Dendritic cell treated with granulocyte-macrophage colony-stimulating factor and Interleukin-4, amounts not matched to agents 40 ng/mL and 50 ng/mL, for 4 days (primary cell): ENCODE results near the gene P2RY2.
A peak's percentile ranks its signal among the peaks of the same experiment; 100 is the strongest.

ENCODE experiments used
- H3K27ac Mint-ChIP-seq: one replicate; pipeline ENCODE4 v1.8.0; 2022; ENCODE audit warnings: mild to moderate bottlenecking, mixed read lengths
- H3K27me3 Mint-ChIP-seq: one replicate; pipeline ENCODE4 v1.8.0; 2022; ENCODE audit warnings: mild to moderate bottlenecking, mixed read lengths
- H3K36me3 Mint-ChIP-seq: one replicate; pipeline ENCODE4 v1.8.0; 2022; ENCODE audit warnings: low read depth, mixed read lengths
- H3K4me1 Mint-ChIP-seq: one replicate; pipeline ENCODE4 v1.8.0; 2022; ENCODE audit warnings: low read depth, mixed read lengths
- H3K4me3 Mint-ChIP-seq: one replicate; pipeline ENCODE4 v1.8.0; 2022; ENCODE audit warnings: mild to moderate bottlenecking, moderate library complexity, mixed read lengths
- H3K9me3 Mint-ChIP-seq: one replicate; pipeline ENCODE4 v1.8.0; 2022; ENCODE audit warnings: mixed read lengths
- intact Hi-C: fragments of 100-400 bp; cut with micrococcal nuclease; formaldehyde crosslinking; loops from one replicate; pipeline ENCODE4 v1.15.0; 2022

The P2RY2 gene

GRCh38 chr11:73259406-73260126 is 41.5 kb downstream of the P2RY2 start:
- Mint-ChIP-seq H3K4me1 (peaks cover 49% of the 10 kb centered on the region), H3K9me3 (no peaks in the 10 kb centered on the region), H3K27me3 (peaks cover 15% of the 10 kb centered on the region), H3K36me3 (no peaks in the 10 kb centered on the region), H3K27ac (peak overlapping the region; percentile 23), H3K4me3 (no peak overlapping the region)
- intact Hi-C loops = no loop called here

GRCh38 chr11:73260127-73260457 is 42.0 kb downstream of the P2RY2 start:
- Mint-ChIP-seq H3K27ac (peak overlapping the region; percentile 23), H3K4me3 (no peak overlapping the region), H3K36me3 (no peaks in the 10 kb centered on the region), H3K4me1 (peaks cover 54% of the 10 kb centered on the region), H3K9me3 (no peaks in the 10 kb centered on the region), H3K27me3 (peaks cover 20% of the 10 kb centered on the region)
- intact Hi-C loops = no loop called here

GRCh38 chr11:73262851-73263495 is 44.9 kb downstream of the P2RY2 start:
- Mint-ChIP-seq H3K4me1 (peaks cover 67% of the 10 kb centered on the region), H3K9me3 (no peaks in the 10 kb centered on the region), H3K4me3 (no peak overlapping the region), H3K27ac (no peak overlapping the region), H3K36me3 (no peaks in the 10 kb centered on the region), H3K27me3 (peaks cover 41% of the 10 kb centered on the region)
- intact Hi-C loops = no loop called here

GRCh38 chr11:73263640-73264039 is 45.6 kb downstream of the P2RY2 start:
- Mint-ChIP-seq H3K9me3 (no peaks in the 10 kb centered on the region), H3K4me3 (no peak overlapping the region), H3K4me1 (peaks cover 67% of the 10 kb centered on the region), H3K36me3 (no peaks in the 10 kb centered on the region), H3K27me3 (peaks cover 46% of the 10 kb centered on the region), H3K27ac (no peak overlapping the region)
- intact Hi-C loops = no loop called here

- no peaks in the 10 kb centered on the region for H3K36me3 Mint-ChIP-seq
- H3K27me3 Mint-ChIP-seq = peaks cover 46% of the 10 kb centered on the region
- no peak overlapping the region for H3K4me3 Mint-ChIP-seq
- peaks cover 67% of the 10 kb centered on the region for H3K4me1 Mint-ChIP-seq
- intact Hi-C loops = no loop called here
- H3K9me3 Mint-ChIP-seq = no peaks in the 10 kb centered on the region
- no peak overlapping the region for H3K27ac Mint-ChIP-seq
Observed at GRCh38 chr11:73265278-73265810, 47.3 kb downstream of the P2RY2 start.

GRCh38 chr11:73265853-73266645 is 48.0 kb downstream of the P2RY2 start:
- intact Hi-C loops = no loop called here
- Mint-ChIP-seq H3K27ac (peak overlapping the region; percentile 63), H3K4me1 (peaks cover 74% of the 10 kb centered on the region), H3K36me3 (no peaks in the 10 kb centered on the region), H3K27me3 (peaks cover 46% of the 10 kb centered on the region), H3K9me3 (no peaks in the 10 kb centered on the region), H3K4me3 (no peak overlapping the region)

- Mint-ChIP-seq H3K27me3 (peaks cover 46% of the 10 kb centered on the region), H3K4me3 (no peak overlapping the region), H3K27ac (peak overlapping the region; percentile 63), H3K36me3 (no peaks in the 10 kb centered on the region), H3K4me1 (peaks cover 80% of the 10 kb centered on the region), H3K9me3 (no peaks in the 10 kb centered on the region)
- intact Hi-C loops = no loop called here
Observed at GRCh38 chr11:73266646-73267020, 48.6 kb downstream of the P2RY2 start.

- peaks cover 2% of the 10 kb centered on the region for H3K36me3 Mint-ChIP-seq
- intact Hi-C loops = no loop called here
- H3K4me1 Mint-ChIP-seq = peaks cover 87% of the 10 kb centered on the region
- no peak overlapping the region for H3K4me3 Mint-ChIP-seq
- peaks cover 46% of the 10 kb centered on the region for H3K27me3 Mint-ChIP-seq
- no peaks in the 10 kb centered on the region for H3K9me3 Mint-ChIP-seq
- H3K27ac Mint-ChIP-seq = peak overlapping the region; percentile 63
Observed at GRCh38 chr11:73267122-73267846, 49.2 kb downstream of the P2RY2 start.

GRCh38 chr11:73267906-73268540 is 49.9 kb downstream of the P2RY2 start:
- Mint-ChIP-seq H3K36me3 (peaks cover 9% of the 10 kb centered on the region), H3K4me3 (no peak overlapping the region), H3K27ac (peak overlapping the region; percentile 91), H3K9me3 (no peaks in the 10 kb centered on the region), H3K4me1 (peaks cover 87% of the 10 kb centered on the region), H3K27me3 (peaks cover 43% of the 10 kb centered on the region)
- intact Hi-C loops = no loop called here

GRCh38 chr11:73268671-73269271 is 50.7 kb downstream of the P2RY2 start:
- intact Hi-C loops = no loop called here
- Mint-ChIP-seq H3K36me3 (peaks cover 17% of the 10 kb centered on the region), H3K27me3 (peaks cover 36% of the 10 kb centered on the region), H3K4me1 (peaks cover 86% of the 10 kb centered on the region), H3K4me3 (no peak overlapping the region), H3K9me3 (no peaks in the 10 kb centered on the region), H3K27ac (peak overlapping the region; percentile 91)

GRCh38 chr11:73269459-73270015 is 51.5 kb downstream of the P2RY2 start:
- peak overlapping the region; percentile 50 for H3K4me3 Mint-ChIP-seq
- H3K27ac Mint-ChIP-seq = peak overlapping the region; percentile 91
- H3K4me1 Mint-ChIP-seq = peaks cover 89% of the 10 kb centered on the region
- H3K9me3 Mint-ChIP-seq = no peaks in the 10 kb centered on the region
- intact Hi-C loops = loop anchor here (2.0 kb wide), 1 partner anchor 19 kb away; no protein-coding TSS in a partner anchor
- peaks cover 34% of the 10 kb centered on the region for H3K27me3 Mint-ChIP-seq
- H3K36me3 Mint-ChIP-seq = peaks cover 23% of the 10 kb centered on the region

- H3K4me3 Mint-ChIP-seq = peak overlapping the region; percentile 50
- peaks cover 27% of the 10 kb centered on the region for H3K27me3 Mint-ChIP-seq
- H3K9me3 Mint-ChIP-seq = no peaks in the 10 kb centered on the region
- H3K36me3 Mint-ChIP-seq = peaks cover 30% of the 10 kb centered on the region
- intact Hi-C loops = loop anchor here (2.0 kb wide), 1 partner anchor 19 kb away; no protein-coding TSS in a partner anchor
- peak overlapping the region; percentile 91 for H3K27ac Mint-ChIP-seq
- H3K4me1 Mint-ChIP-seq = peaks cover 90% of the 10 kb centered on the region
Observed at GRCh38 chr11:73270016-73270854, 52.2 kb downstream of the P2RY2 start.
